NT2/D1 (cell line): ENCODE results near the gene G3BP2.

Experiments used
- SUZ12 ChIP-seq: IDR thresholded peaks from 2 replicates; pipeline ENCODE4 v1.6.1; 2011; ENCODE audit not compliant: insufficient read length, insufficient read depth; ENCODE audit errors: extremely low read depth
- YY1 ChIP-seq: IDR thresholded peaks from 2 replicates; pipeline ENCODE4 v1.6.1; 2011; ENCODE audit not compliant: insufficient read length, insufficient read depth
- ZNF274 ChIP-seq: IDR thresholded peaks from 2 replicates; pipeline ENCODE4 v1.6.1; 2011; ENCODE audit warnings: mild to moderate bottlenecking, low read depth, low read length

DNA sequence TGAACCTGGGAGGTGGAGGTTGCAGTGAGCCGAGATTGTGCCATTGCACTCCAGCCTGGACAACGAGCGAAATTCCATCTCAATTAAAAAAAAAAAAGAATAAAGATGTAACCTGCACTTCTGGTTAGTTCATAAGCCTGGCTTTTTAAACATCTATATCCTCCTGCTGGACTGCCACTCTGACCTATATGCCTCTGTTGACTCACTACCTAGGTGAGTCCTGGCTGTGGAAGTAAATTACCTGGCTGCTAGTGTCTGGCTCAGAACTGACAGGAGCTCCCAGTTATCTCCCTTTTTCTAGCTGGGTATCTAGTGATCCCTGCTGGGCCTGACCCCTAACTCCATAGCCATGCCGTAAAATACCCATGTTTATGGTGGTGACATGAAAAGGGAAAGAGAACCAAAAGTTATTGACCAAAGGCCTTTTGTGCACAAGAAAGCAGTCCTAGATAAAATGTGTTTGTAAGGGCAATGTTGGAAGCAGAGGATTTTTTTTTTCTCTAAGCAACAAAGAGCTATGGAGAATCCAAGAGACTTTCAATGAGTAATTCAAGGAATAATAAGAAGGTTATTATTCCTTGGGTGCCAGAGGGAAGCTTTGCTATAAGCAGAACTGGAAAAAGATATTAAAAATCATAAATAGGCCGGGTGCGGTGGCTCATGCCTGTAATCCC lies 10.4 kb upstream of the G3BP2 start:
- TF ChIP-seq ZNF274: no peak
- TF ChIP-seq SUZ12: no peak
- no peak for TF ChIP-seq YY1
